Fibroblast of lung (primary cell): ENCODE results near the gene RIIAD1.

Experiments used
- EZH2 ChIP-seq: IDR thresholded peaks from 2 replicates; pipeline ENCODE4 v1.5.1; 2012; ENCODE audit warnings: low read length, control low read depth, mild to moderate bottlenecking; ENCODE audit errors: missing control alignments
- TF ChIP-seq, protein P1 (sequence below), 2 donors: IDR thresholded peaks in 1 of 2; conservative IDR thresholded peaks in 1 of 2; 1 replicate in 1 of 2; 2 replicates in 1 of 2; pipeline ENCODE4 v1.5.1; 2011 to 2012; ENCODE audit warnings: low read length in 2 of 2, control low read depth in 1 of 2, inconsistent platforms in 1 of 2, low read depth in 1 of 2, mild to moderate bottlenecking in 1 of 2

GRCh38 chr1:151693057-151693651 lies 28.2 kb upstream of the RIIAD1 start:
- TF ChIP-seq, protein P1, sequence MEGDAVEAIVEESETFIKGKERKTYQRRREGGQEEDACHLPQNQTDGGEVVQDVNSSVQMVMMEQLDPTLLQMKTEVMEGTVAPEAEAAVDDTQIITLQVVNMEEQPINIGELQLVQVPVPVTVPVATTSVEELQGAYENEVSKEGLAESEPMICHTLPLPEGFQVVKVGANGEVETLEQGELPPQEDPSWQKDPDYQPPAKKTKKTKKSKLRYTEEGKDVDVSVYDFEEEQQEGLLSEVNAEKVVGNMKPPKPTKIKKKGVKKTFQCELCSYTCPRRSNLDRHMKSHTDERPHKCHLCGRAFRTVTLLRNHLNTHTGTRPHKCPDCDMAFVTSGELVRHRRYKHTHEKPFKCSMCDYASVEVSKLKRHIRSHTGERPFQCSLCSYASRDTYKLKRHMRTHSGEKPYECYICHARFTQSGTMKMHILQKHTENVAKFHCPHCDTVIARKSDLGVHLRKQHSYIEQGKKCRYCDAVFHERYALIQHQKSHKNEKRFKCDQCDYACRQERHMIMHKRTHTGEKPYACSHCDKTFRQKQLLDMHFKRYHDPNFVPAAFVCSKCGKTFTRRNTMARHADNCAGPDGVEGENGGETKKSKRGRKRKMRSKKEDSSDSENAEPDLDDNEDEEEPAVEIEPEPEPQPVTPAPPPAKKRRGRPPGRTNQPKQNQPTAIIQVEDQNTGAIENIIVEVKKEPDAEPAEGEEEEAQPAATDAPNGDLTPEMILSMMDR (conservative IDR thresholded peaks at IDR 0.05 in 1 of 2, IDR thresholded peaks at IDR 0.05 in 1 of 2; ENCODE audit: low read depth in 1 of 2, low read length in 2 of 2): peak; percentile 80 to 81
- TF ChIP-seq EZH2: no peak
